ENCODE measurements around the gene MAT1A. TPM values are rescaled to one million over a fixed set of nuclear protein-coding genes. Genes with fewer than 3 reads are reported as not detected.
A peak's percentile ranks its signal among the peaks of the same experiment; 100 is the strongest.

The MAT1A gene
- total RNA-seq, 1 donor, result not detected

GRCh38 chr10:80265740-80266512 lies 23.5 kb downstream of the MAT1A start:
- Histone ChIP-seq H3K27me3 (ENCODE audit: insufficient read depth, low read length) (peaks cover 12% of the 10 kb centered on the region), H3K9me3 (ENCODE audit: low read depth, low read length) (no peaks in the 10 kb centered on the region), H2AFZ (ENCODE audit: low read length) (no peak overlapping the region), H4K20me1 (ENCODE audit: insufficient read depth, low read length) (no peaks in the 10 kb centered on the region), H3K4me2 (ENCODE audit: insufficient read depth, low read length) (no peak overlapping the region), H3K79me2 (ENCODE audit: insufficient read depth, low read length) (no peaks in the 10 kb centered on the region), H3K4me1 (ENCODE audit: insufficient read depth, low read length) (no peaks in the 10 kb centered on the region), H3K4me3 (ENCODE audit: insufficient read depth, low read length) (no peak overlapping the region), H3K36me3 (ENCODE audit: insufficient read depth, low read length) (no peaks in the 10 kb centered on the region), H3K27ac (ENCODE audit: low read depth, low read length) (no peak overlapping the region)
- peak; percentile 51 for DNase-seq (ENCODE audit: insufficient read length, low spot score, missing footprints)
- TF ChIP-seq, protein P1, sequence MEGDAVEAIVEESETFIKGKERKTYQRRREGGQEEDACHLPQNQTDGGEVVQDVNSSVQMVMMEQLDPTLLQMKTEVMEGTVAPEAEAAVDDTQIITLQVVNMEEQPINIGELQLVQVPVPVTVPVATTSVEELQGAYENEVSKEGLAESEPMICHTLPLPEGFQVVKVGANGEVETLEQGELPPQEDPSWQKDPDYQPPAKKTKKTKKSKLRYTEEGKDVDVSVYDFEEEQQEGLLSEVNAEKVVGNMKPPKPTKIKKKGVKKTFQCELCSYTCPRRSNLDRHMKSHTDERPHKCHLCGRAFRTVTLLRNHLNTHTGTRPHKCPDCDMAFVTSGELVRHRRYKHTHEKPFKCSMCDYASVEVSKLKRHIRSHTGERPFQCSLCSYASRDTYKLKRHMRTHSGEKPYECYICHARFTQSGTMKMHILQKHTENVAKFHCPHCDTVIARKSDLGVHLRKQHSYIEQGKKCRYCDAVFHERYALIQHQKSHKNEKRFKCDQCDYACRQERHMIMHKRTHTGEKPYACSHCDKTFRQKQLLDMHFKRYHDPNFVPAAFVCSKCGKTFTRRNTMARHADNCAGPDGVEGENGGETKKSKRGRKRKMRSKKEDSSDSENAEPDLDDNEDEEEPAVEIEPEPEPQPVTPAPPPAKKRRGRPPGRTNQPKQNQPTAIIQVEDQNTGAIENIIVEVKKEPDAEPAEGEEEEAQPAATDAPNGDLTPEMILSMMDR (IDR thresholded peaks at IDR 0.05; ENCODE audit: extremely low read depth, low read depth, low read length), result no peak

DNA sequence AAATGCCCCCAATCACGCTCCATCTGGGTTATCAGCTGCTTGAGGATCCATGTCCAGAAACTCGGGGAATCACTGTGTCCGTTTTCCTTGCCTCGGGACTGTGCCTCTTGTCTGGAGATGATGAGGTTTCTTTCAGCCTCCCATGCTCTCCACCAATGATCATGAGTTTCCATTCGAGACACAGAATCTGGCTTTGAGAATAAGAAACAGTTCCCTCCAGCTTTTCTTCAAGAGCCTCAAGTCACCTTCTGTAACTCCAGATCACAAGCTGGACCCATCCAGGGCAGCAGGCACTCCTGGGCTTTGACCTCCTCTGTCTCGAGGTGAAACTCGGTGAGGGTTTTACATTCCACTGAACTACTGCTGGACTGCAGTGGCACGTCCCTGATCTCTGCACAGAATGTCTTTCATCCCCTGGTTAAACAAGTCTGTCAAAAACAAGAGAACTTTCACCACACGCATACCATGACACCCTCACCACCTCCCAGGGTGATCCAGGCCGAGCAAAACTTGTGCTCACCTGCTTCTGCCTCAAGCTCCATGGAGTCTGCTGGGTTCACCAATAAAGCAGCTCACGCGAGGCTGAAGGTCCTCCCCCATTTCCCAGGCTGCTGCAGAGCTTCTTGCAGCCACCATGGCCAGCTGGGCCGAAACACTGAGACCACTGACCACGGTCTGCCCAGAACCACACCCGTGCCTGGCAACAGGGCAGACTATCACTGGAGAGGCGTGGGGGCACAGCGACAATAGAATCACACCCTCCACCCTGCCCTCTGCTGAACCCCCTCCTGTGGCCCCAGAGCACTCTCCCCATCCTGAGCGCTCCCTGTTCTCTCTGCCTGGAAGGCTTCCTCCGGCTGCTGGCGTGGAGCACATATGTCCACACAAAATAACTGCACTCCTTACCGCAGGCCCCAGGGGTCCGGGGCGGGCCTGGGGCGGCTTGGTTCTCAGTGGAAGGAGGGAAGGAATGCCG lies 25.1 kb downstream of the MAT1A start:
- H3K4me2 ChIP-seq (ENCODE audit: insufficient read depth, low read length), result no peak overlapping the region
- no peak for DNase-seq (ENCODE audit: insufficient read length, low spot score, missing footprints)
- no peaks in the 10 kb centered on the region for H3K79me2 ChIP-seq (ENCODE audit: insufficient read depth, low read length)
- H3K36me3 ChIP-seq (ENCODE audit: insufficient read depth, low read length), result no peaks in the 10 kb centered on the region
- no peak overlapping the region for H3K4me3 ChIP-seq (ENCODE audit: insufficient read depth, low read length)
- no peak overlapping the region for H3K27ac ChIP-seq (ENCODE audit: low read depth, low read length)
- peaks cover 10% of the 10 kb centered on the region for H3K27me3 ChIP-seq (ENCODE audit: insufficient read depth, low read length)
- H4K20me1 ChIP-seq (ENCODE audit: insufficient read depth, low read length), result no peaks in the 10 kb centered on the region
- no peaks in the 10 kb centered on the region for H3K4me1 ChIP-seq (ENCODE audit: insufficient read depth, low read length)
- no peaks in the 10 kb centered on the region for H3K9me3 ChIP-seq (ENCODE audit: low read depth, low read length)
- TF ChIP-seq, protein P1 (IDR thresholded peaks at IDR 0.05; ENCODE audit: extremely low read depth, low read depth, low read length), result no peak
- H2AFZ ChIP-seq (ENCODE audit: low read length), result no peak overlapping the region

DNA sequence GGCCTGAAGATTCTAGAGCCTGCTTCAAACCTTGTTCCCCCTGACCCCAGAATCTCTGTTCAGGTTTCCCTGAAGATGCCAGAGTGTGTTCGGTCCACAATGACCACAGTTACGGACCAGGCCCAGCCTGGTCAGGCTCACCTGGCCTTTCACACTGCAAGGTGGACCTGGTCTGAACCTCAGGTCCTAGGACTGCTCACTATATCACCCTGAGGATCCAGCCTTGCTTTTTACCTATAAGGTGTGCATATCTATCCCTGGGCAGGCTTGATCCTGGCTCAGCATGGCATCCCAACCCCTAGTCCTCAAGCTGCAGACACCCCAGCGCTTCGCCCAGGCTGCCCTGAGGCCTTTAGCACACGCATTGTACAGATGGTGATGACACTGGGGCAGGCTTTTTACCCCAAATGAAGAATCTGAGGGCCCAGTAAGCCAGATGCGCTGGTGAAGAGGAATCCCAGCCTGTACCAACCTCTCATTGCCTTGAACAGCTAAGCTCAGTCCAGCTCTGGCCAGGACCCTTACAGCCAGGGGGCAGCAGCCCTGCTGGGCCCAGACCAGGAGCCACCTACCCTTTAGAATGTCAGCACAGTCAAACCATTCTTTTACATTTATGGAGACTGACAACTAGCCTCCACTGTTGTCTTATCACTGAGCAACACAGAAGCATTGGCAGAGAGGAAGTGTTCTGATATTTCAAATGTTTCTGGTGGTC lies 28.0 kb downstream of the MAT1A start:
- Histone ChIP-seq H3K27me3 (ENCODE audit: insufficient read depth, low read length) (peaks cover 10% of the 10 kb centered on the region), H2AFZ (ENCODE audit: low read length) (no peak overlapping the region), H3K36me3 (ENCODE audit: insufficient read depth, low read length) (no peaks in the 10 kb centered on the region), H3K79me2 (ENCODE audit: insufficient read depth, low read length) (no peaks in the 10 kb centered on the region), H3K4me1 (ENCODE audit: insufficient read depth, low read length) (no peaks in the 10 kb centered on the region), H3K27ac (ENCODE audit: low read depth, low read length) (no peak overlapping the region), H3K4me2 (ENCODE audit: insufficient read depth, low read length) (no peak overlapping the region), H3K9me3 (ENCODE audit: low read depth, low read length) (no peaks in the 10 kb centered on the region), H3K4me3 (ENCODE audit: insufficient read depth, low read length) (no peak overlapping the region), H4K20me1 (ENCODE audit: insufficient read depth, low read length) (no peaks in the 10 kb centered on the region)
- no peak for DNase-seq (ENCODE audit: insufficient read length, low spot score, missing footprints)
- TF ChIP-seq, protein P1 (IDR thresholded peaks at IDR 0.05; ENCODE audit: extremely low read depth, low read depth, low read length), result no peak
